ENCODE measurements around the gene HIPK3.

GRCh38 chr11:33366918-33367317, 109.7 kb downstream of the HIPK3 start:
- TF ChIP-seq, protein P1, sequence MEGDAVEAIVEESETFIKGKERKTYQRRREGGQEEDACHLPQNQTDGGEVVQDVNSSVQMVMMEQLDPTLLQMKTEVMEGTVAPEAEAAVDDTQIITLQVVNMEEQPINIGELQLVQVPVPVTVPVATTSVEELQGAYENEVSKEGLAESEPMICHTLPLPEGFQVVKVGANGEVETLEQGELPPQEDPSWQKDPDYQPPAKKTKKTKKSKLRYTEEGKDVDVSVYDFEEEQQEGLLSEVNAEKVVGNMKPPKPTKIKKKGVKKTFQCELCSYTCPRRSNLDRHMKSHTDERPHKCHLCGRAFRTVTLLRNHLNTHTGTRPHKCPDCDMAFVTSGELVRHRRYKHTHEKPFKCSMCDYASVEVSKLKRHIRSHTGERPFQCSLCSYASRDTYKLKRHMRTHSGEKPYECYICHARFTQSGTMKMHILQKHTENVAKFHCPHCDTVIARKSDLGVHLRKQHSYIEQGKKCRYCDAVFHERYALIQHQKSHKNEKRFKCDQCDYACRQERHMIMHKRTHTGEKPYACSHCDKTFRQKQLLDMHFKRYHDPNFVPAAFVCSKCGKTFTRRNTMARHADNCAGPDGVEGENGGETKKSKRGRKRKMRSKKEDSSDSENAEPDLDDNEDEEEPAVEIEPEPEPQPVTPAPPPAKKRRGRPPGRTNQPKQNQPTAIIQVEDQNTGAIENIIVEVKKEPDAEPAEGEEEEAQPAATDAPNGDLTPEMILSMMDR (IDR thresholded peaks at IDR 0.05; ENCODE audit: insufficient read depth, low read depth, low read length) = no peak
- TF ChIP-seq EZH2 (IDR thresholded peaks at IDR 0.05; ENCODE audit: insufficient read depth, low read length) = no peak
